Tongue (tissue), 2 donors: ENCODE measurements around the gene FOXF1. TPM values are rescaled to one million over a fixed set of nuclear protein-coding genes. Genes with fewer than 3 reads are reported as not detected.
A peak's percentile ranks its signal among the peaks of the same experiment; 100 is the strongest.

Experiments
- DNase-seq: peaks from one replicate; pipeline ENCODE4 v3.0.0-alpha.2; 2015
- total RNA-seq: library from RNA; depleted of rRNA; stranded (reverse); fragments of >200 nt; gene quantifications from one replicate; pipeline ENCODE4 v1.2.3, GENCODE V29; 2014

FOXF1 gene
- 3.6 TPM for total RNA-seq

GRCh38 chr16:86510465-86511261 lies at the start of gene FOXF1:
FOXF1 (plus strand) TSS chr16:86510527; CDS start chr16:86510570, 43 bp downstream.
- no peak for DNase-seq

- DNase-seq, result no peak
Observed at GRCh38 chr16:86461037-86461436, 49.3 kb upstream of the FOXF1 start.

- DNase-seq, result no peak
Observed at GRCh38 chr16:86462334-86463084, 47.8 kb upstream of the FOXF1 start.

- no peak for DNase-seq
Observed at GRCh38 chr16:86464044-86464443, 46.3 kb upstream of the FOXF1 start.

GRCh38 chr16:86465434-86465833 lies 44.9 kb upstream of the FOXF1 start:
- no peak for DNase-seq

- DNase-seq, result no peak
Observed at GRCh38 chr16:86466696-86467406, 43.5 kb upstream of the FOXF1 start.

GRCh38 chr16:86467490-86467889 lies 42.8 kb upstream of the FOXF1 start:
- DNase-seq, result no peak

GRCh38 chr16:86470964-86471363 lies 39.4 kb upstream of the FOXF1 start:
- no peak for DNase-seq

- DNase-seq, result no peak
Observed at GRCh38 chr16:86471896-86472295, 38.4 kb upstream of the FOXF1 start.

- DNase-seq, result no peak
Observed at GRCh38 chr16:86472366-86472765, 38.0 kb upstream of the FOXF1 start.

- DNase-seq, result peak; percentile 35
Observed at GRCh38 chr16:86476956-86477534, 33.3 kb upstream of the FOXF1 start.

- DNase-seq, result no peak
Observed at GRCh38 chr16:86477642-86478041, 32.7 kb upstream of the FOXF1 start.

- no peak for DNase-seq
Observed at GRCh38 chr16:86478779-86479178, 31.5 kb upstream of the FOXF1 start.

- no peak for DNase-seq
Observed at GRCh38 chr16:86479419-86479818, 30.9 kb upstream of the FOXF1 start.

GRCh38 chr16:86480444-86480843 lies 29.9 kb upstream of the FOXF1 start:
- DNase-seq, result no peak

- DNase-seq, result no peak
Observed at GRCh38 chr16:86481607-86482006, 28.7 kb upstream of the FOXF1 start.

- no peak for DNase-seq
Observed at GRCh38 chr16:86484240-86484639, 26.1 kb upstream of the FOXF1 start.

GRCh38 chr16:86485746-86486145 lies 24.6 kb upstream of the FOXF1 start:
- no peak for DNase-seq

- no peak for DNase-seq
Observed at GRCh38 chr16:86490859-86491639, 19.3 kb upstream of the FOXF1 start.

GRCh38 chr16:86491640-86492023 lies 18.7 kb upstream of the FOXF1 start:
- no peak for DNase-seq

GRCh38 chr16:86492267-86492960 lies 17.9 kb upstream of the FOXF1 start:
- DNase-seq, result no peak
